Measurements from ENCODE around the gene GMEB2.
"Not testable (repeated sequence)": the region's sequence is repeated elsewhere in the genome, so short reads cannot be mapped to it uniquely, and the experiment has no call there.

GMEB2 gene

DNA sequence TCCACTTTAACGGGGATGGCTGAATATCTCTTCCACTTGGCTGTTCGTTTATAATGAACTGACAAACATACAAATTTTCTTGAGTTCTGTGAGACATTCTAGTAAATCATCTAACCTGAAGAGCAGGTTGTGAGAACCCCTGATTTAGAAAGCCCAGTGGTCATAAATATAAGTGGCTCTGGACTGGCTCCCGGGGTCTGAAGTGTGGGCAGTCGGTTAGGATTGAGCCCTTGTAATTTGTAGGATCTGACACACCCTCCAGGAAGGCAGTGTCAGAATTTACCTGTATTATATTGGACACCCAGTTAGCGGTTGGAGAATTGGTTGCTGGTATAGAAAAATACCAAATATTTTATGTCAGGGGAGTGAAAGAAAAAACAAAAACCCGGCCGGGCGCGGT lies 6.8 kb upstream of the GMEB2 start:
- Mint-ChIP-seq H3K9me3 (no peaks in the 10 kb centered on the region), H3K27me3 (no peaks in the 10 kb centered on the region), H3K4me1 (peaks cover 61% of the 10 kb centered on the region), H3K4me3 (peak overlapping the region; percentile 7), H3K27ac (peak overlapping the region; percentile 82), H3K36me3 (peaks cover 9% of the 10 kb centered on the region)
- ATAC-seq, result no peak

DNA sequence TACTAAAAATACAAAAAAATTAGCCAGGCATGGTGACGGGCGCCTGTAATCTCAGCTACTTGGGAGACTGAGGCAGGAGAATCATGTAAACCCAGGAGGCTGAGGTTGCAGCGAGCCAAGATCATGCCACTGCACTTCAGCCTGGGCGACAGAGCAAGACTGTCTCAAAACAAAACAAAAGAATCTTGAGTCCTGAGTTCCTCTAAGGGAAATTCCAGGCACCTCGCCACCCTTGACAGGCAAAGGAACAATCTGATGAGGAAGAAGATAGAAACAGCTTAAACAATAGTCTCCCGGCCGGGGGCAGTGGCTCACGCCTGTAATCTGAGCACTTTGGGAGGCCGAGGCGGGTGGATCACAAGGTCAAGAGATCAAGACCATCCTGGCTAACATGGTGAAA lies 4.5 kb upstream of the GMEB2 start:
- H3K9me3 Mint-ChIP-seq, ATAC-seq, H3K27me3 Mint-ChIP-seq: not testable (repeated sequence)
- H3K4me3 Mint-ChIP-seq, result peak overlapping the region; percentile 21
- peaks cover 17% of the 10 kb centered on the region for H3K36me3 Mint-ChIP-seq
- H3K4me1 Mint-ChIP-seq, result peaks cover 51% of the 10 kb centered on the region
- peak overlapping the region; percentile 82 for H3K27ac Mint-ChIP-seq

DNA sequence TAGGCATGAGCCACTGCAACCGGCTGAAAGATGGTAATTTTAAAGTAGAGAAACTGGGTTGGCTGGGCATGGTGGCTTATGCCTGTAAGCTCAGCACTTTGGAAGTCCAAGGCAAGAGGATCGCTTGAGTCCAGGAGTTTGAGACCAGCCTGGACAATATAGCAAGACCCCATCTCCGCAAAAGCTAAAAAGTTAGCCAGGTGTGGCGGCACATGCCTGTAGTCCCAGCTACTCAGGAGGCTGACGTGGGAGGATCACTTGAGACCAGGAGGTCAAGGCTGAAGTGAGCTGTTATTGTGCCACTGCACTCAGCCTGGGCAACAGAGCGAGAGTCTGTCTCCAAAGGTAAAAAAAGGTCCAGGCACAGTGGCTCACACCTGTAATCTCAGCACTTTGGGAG lies 4.1 kb upstream of the GMEB2 start:
- not testable (repeated sequence) for H3K9me3 Mint-ChIP-seq, H3K27me3 Mint-ChIP-seq, H3K4me3 Mint-ChIP-seq, ATAC-seq
- H3K36me3 Mint-ChIP-seq, result peaks cover 17% of the 10 kb centered on the region
- H3K27ac Mint-ChIP-seq, result peak overlapping the region; percentile 82
- H3K4me1 Mint-ChIP-seq, result peaks cover 51% of the 10 kb centered on the region

DNA sequence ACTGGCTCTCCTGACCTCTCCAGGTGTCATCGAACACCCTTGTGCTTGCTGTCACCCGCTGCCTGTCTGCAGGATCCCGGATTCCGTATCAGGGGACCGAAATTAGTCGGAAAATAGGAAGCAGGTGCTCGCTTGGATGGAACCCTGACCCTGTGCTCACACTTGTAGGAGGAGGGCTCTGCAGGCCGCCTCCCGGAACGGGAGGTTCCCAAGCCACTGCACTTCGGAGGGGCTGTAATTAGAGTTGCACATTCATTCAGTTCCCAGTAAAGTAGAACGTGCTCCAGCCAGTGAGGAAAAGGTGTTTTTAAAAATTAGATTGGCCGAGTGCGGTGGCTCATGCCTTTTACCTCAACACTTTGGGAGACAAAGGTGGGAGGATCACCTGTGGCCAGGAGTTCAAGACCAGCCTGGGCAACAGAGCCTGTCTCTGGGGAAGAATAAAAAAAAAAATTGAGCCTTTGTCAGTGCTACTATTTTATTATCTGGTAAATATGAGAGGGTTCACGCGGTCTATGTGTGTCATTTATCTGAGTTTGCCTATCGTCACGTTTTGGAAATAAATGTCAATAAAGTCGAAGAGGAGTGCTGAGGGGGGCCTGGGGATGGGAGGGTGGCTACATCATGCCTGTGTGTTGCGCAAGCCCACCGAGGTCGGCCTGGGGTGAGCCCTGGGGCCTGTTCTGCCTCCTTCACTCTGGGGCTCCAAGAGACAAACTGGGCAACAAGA lies 1.5 kb upstream of the GMEB2 start:
- Mint-ChIP-seq H3K9me3 (no peaks in the 10 kb centered on the region), H3K4me1 (peaks cover 52% of the 10 kb centered on the region), H3K27ac (peak overlapping the region; percentile 85), H3K27me3 (no peaks in the 10 kb centered on the region), H3K4me3 (peak overlapping the region; percentile 99), H3K36me3 (peaks cover 17% of the 10 kb centered on the region)
- no peak for ATAC-seq

DNA sequence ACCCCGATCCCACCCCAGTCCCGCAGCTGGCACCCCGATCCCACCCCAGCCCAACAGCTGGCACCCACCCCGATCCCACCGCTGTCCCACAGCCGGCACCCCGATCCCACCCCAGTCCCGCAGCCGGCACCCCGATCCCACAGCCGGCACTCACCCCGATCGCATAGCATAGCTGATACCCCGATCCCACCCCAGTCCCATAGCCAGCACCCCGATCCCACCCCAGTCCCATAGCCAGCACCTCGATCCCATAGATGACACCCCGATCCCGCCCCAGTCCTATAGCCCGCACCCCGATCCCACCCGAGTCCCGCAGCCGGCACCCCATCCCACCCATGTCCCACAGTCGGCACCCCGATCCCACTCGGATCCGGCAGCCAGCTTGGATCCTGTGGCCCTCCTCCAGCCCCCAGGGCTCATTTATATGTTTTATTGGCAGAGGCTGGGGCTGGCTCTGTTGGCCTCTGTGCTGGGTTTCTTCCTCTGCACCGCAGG lies 897 bp upstream of the GMEB2 start:
- H3K4me3 Mint-ChIP-seq, result peak overlapping the region; percentile 99
- H3K36me3 Mint-ChIP-seq, result peaks cover 19% of the 10 kb centered on the region
- peak overlapping the region; percentile 85 for H3K27ac Mint-ChIP-seq
- no peaks in the 10 kb centered on the region for H3K27me3 Mint-ChIP-seq
- peak; percentile 1 for ATAC-seq
- H3K4me1 Mint-ChIP-seq, result peaks cover 54% of the 10 kb centered on the region
- no peaks in the 10 kb centered on the region for H3K9me3 Mint-ChIP-seq

DNA sequence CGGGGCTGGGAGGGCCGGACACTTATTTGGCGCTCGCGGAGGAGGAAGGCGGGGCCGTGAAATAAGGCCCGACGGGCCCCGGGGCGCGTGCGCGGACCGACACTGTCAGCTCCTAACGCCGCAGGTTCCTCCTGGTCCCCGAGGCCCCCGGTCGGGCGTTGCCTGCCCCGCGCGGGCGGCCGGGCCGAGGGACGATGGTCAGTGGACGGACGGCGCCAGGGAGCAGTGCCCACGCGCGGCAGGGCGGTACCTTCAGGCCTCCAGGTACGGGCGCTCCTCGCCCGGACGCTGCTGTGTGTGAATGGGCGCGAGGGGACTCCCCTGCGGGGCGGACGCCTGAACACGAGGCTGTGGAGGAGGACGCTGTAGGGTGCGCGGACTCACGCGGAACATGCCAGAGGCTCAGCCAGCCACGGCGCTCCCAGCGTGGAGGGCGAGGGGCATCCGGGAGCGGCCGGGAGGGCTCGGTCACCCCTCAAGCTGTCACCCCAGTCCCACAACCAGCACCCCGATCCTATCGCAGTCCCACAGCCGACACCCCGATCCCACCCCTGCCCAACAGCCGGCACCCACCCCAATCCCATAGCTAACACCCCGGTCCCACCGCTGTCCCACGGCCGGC lies 339 bp upstream of the GMEB2 start:
- Mint-ChIP-seq H3K27me3 (no peaks in the 10 kb centered on the region), H3K4me3 (peak overlapping the region; percentile 99), H3K36me3 (peaks cover 24% of the 10 kb centered on the region), H3K4me1 (peaks cover 59% of the 10 kb centered on the region), H3K27ac (peak overlapping the region; percentile 85), H3K9me3 (no peaks in the 10 kb centered on the region)
- peak; percentile 87 for ATAC-seq

DNA sequence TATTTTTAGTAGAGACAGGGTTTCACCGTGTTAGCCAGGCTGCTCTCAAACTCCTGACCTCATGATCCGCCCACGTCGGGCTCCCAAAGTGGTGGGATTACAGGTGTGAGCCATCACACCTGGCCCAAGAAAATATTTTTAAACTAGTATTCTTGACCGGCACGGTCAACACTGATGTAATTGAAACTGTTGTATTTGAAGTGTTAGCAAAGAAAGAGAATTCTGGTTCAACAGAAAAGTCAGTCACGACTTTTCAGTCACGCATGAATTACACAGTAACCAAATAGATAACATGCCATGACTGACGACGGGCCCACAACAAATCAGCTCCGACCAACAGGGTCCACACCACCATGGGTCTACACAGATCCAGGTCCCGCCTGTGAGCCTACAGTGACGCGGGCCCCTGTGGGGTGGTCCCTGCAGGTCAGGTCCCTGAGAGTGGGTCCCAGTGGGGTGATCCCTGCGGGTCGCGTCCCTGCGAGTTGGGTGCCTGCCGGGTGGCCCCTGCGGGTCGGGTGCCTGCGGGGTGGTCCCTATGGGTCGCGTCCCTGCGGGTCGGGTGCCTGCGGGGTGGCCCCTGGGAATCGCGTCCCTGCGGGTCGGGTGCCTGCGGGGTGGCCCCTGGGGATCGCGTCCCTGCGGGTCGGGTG lies 1.0 kb downstream of the GMEB2 start:
- ATAC-seq, result peak; percentile 67
- Mint-ChIP-seq H3K9me3 (no peaks in the 10 kb centered on the region), H3K4me1 (peaks cover 57% of the 10 kb centered on the region)

DNA sequence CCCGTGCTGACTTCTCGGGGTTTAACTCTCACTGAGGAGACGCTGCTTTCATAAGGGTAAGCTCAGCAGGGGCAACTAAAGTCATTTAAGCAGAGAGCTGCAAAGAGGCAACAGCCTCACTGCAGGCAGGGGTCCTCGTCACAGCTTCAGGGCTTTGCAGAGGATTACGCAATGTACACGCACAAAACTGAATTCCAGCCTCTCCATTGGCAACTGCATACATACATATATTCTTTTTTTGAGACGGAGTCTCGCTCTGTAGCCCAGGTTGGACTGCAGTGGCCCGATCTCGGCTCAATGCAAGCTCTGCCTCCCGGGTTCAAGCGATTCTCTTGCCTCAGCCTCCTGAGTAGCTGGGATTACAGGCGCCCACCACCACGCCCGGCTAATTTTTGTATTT lies 2.4 kb downstream of the GMEB2 start:
- Mint-ChIP-seq H3K27ac (no peak overlapping the region), H3K36me3 (peaks cover 26% of the 10 kb centered on the region), H3K4me1 (peaks cover 59% of the 10 kb centered on the region), H3K9me3 (no peaks in the 10 kb centered on the region), H3K27me3 (no peaks in the 10 kb centered on the region), H3K4me3 (no peak overlapping the region)
- ATAC-seq, result no peak

More for the DNA sequence above, 1.0 kb downstream of the GMEB2 start:
- Mint-ChIP-seq H3K36me3 (peaks cover 29% of the 10 kb centered on the region), H3K4me3 (peak overlapping the region; percentile 78), H3K27ac (peak overlapping the region; percentile 98), H3K27me3 (no peaks in the 10 kb centered on the region)

DNA sequence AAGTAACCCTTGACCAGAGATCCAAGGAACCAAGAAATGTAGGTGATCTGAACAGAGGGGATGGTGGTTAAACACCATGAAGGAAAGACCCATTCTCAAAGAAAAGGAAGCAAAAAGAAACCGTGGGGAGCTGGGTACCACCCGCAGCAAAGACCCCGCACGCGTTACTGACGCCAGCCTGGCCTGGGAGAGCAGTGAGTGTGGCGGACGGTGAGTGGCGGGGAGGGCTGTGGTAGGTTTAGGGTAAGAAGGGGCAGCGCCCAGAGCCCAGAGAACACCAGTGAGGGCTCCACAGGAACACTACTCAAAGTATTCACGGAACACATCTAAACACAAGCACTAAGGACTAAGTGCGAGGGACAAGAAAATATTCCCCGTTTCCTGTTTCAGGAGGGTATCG lies 4.2 kb downstream of the GMEB2 start:
- Mint-ChIP-seq H3K27me3 (no peaks in the 10 kb centered on the region), H3K9me3 (no peaks in the 10 kb centered on the region), H3K4me1 (peaks cover 50% of the 10 kb centered on the region), H3K4me3 (no peak overlapping the region), H3K36me3 (peaks cover 23% of the 10 kb centered on the region), H3K27ac (peak overlapping the region; percentile 36)
- no peak for ATAC-seq

DNA sequence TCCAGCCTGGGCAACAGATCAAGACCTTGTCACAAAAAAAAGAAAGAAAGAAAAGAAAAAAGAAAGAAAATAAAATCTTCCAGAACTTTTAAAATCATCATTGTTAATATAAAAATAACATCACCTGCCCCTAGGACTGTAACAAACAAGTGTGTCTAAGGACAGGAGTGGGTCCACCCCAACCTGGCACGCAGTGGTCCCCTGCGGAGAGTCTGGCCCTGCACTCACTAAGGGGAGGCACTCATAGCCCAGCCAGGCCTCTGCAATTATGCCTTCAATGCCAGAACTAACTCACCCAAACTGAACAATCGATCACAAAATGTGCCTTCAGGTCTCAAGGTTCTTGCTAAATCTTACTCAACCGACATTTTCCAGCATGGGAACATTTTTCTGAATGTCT lies 4.8 kb downstream of the GMEB2 start:
- Mint-ChIP-seq H3K4me3 (no peak overlapping the region), H3K36me3 (peaks cover 26% of the 10 kb centered on the region), H3K27ac (peak overlapping the region; percentile 36), H3K4me1 (peaks cover 54% of the 10 kb centered on the region), H3K27me3 (no peaks in the 10 kb centered on the region), H3K9me3 (no peaks in the 10 kb centered on the region)
- ATAC-seq, result no peak

DNA sequence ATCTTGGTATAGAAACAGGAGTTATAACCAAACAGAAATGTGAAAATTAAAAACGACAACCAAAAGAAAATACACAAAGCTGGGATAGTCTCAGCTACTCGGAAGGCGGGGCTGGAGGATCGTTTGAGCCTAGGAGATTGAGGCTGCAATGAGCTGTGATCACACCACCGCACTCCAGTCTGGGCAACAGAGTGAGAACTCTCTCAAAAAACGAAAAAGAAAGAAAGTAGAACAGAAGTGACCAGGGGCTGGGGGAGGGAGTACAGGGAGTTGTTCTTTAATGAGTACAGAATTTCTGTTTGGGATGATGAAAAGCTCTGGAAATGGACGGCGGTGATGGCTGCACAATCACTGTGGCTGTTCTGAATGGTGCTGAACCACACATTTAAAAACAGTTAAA lies 5.9 kb downstream of the GMEB2 start:
- peaks cover 38% of the 10 kb centered on the region for H3K36me3 Mint-ChIP-seq

DNA sequence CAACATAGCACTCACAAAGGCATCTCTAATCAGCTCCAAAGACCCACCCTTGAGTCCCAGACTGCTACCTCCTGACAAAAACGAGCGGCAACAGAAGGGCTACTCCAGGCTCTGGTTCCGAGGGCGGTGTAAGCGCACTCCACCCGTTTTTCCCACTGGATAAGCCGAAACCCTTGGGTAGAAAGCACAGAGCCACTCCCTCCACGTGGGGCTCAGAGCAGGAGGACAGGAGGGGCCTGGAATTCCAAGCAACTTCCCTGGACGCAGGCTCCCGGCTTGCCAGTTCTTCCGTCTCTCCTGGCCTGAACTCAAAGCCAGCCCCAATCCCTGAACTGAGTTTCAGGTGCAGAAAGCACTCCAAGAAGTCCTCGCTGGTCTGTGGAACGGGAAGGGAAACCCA lies 7.4 kb downstream of the GMEB2 start:
- H3K27me3 Mint-ChIP-seq, result no peaks in the 10 kb centered on the region
- peak overlapping the region; percentile 56 for H3K27ac Mint-ChIP-seq
- no peak for ATAC-seq
- no peaks in the 10 kb centered on the region for H3K9me3 Mint-ChIP-seq
- no peak overlapping the region for H3K4me3 Mint-ChIP-seq
- H3K4me1 Mint-ChIP-seq, result peaks cover 44% of the 10 kb centered on the region
- peaks cover 50% of the 10 kb centered on the region for H3K36me3 Mint-ChIP-seq

More for the DNA sequence above, 5.9 kb downstream of the GMEB2 start:
- Mint-ChIP-seq H3K27me3 (no peaks in the 10 kb centered on the region), H3K4me1 (peaks cover 59% of the 10 kb centered on the region), H3K27ac (peak overlapping the region; percentile 56), H3K4me3 (no peak overlapping the region), H3K9me3 (no peaks in the 10 kb centered on the region)
- no peak for ATAC-seq

DNA sequence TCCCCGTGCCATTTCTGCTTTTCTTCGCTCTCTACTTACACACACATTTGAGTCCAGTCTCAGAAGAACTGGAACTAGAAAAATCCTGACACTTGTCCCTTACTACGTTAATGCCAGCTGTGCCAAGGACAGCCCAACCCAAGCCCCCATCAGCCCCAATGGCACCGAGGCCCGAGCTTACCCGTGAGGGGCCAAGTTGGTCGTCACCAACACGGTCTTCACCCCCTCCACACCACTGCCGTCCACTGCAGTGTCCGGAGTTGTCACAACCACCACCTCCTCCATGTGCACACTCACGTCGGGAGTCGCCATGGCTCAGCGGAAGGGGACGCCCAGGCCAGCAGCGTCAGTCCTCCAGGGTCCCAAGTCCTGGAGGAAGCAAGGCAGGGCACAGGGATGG lies 7.8 kb downstream of the GMEB2 start:
- Mint-ChIP-seq H3K27ac (peak overlapping the region; percentile 56), H3K4me3 (peak overlapping the region; percentile 41), H3K9me3 (no peaks in the 10 kb centered on the region), H3K36me3 (peaks cover 55% of the 10 kb centered on the region), H3K4me1 (peaks cover 42% of the 10 kb centered on the region), H3K27me3 (no peaks in the 10 kb centered on the region)
- ATAC-seq, result no peak

DNA sequence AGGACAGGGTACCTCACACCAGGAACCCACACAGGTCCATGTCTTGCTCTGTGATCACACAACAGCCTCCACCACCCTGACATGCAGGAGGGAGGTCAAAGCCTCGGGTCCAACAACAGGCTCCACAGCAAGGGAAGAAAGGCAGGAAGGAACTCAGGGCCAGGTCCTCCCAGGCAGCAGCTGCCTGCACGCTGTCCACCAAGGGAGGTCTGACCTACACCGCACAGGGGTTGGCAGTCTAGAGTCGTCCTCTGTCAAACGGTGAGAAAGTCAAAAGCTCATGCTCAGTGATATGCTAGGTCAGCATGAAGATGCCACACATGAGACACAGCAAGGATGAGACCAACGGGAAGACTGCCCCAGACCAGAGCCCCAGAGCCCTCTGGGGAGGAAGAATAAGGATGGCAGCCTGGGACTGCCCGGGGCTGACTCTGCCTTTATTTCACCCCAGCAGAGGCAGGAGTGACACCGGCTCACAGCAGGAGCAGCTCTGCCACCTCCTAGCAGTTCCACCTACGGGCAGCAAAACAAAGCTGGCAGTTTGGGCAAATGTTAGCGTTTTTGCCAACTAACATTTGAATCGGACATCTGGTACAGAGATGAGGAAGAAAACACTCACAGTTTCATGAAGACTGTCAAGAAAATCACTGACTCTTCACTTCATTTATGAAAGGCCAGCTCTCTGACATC lies 8.5 kb downstream of the GMEB2 start:
- Mint-ChIP-seq H3K36me3 (peaks cover 61% of the 10 kb centered on the region), H3K4me3 (no peak overlapping the region), H3K4me1 (peaks cover 42% of the 10 kb centered on the region), H3K27ac (no peak overlapping the region), H3K9me3 (no peaks in the 10 kb centered on the region), H3K27me3 (no peaks in the 10 kb centered on the region)
- ATAC-seq, result no peak

DNA sequence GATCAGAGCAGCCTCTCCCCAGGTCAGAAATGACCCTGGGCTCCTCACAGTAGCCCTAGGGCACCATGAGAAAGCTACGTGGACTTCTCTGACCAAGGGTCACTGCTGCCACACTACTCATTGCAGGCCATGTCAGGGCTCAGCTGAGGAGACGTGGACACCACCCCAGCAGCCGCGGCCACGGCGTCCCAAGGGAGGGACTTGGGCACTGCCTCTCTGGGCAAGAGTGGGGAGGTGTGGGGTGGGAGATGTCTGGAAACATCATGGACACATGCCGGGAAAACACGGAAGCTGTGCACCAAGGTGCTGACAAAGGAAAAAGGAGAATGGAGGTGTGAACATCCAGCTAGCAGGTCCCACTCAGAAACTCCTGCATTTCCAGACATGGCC lies 9.0 kb downstream of the GMEB2 start:
- no peak overlapping the region for H3K4me3 Mint-ChIP-seq
- peaks cover 41% of the 10 kb centered on the region for H3K4me1 Mint-ChIP-seq
- ATAC-seq, result no peak
- peaks cover 63% of the 10 kb centered on the region for H3K36me3 Mint-ChIP-seq
- peak overlapping the region; percentile 73 for H3K27ac Mint-ChIP-seq
- no peaks in the 10 kb centered on the region for H3K9me3 Mint-ChIP-seq
- H3K27me3 Mint-ChIP-seq, result no peaks in the 10 kb centered on the region
